Activated CD4-positive, alpha-beta T cell treated with anti-CD3 and anti-CD28 coated beads, Interleukin-2, amount 50 U/mL, for 16 hours (primary cell): ENCODE results near the gene CELF2.
"Not testable (repeated sequence)": the region's sequence is repeated elsewhere in the genome, so short reads cannot be mapped to it uniquely, and the experiment has no call there.

ENCODE experiments used
- DNase-seq: peaks from one replicate; pipeline ENCODE4 v3.0.0-alpha.2; 2020

CELF2 gene

DNA sequence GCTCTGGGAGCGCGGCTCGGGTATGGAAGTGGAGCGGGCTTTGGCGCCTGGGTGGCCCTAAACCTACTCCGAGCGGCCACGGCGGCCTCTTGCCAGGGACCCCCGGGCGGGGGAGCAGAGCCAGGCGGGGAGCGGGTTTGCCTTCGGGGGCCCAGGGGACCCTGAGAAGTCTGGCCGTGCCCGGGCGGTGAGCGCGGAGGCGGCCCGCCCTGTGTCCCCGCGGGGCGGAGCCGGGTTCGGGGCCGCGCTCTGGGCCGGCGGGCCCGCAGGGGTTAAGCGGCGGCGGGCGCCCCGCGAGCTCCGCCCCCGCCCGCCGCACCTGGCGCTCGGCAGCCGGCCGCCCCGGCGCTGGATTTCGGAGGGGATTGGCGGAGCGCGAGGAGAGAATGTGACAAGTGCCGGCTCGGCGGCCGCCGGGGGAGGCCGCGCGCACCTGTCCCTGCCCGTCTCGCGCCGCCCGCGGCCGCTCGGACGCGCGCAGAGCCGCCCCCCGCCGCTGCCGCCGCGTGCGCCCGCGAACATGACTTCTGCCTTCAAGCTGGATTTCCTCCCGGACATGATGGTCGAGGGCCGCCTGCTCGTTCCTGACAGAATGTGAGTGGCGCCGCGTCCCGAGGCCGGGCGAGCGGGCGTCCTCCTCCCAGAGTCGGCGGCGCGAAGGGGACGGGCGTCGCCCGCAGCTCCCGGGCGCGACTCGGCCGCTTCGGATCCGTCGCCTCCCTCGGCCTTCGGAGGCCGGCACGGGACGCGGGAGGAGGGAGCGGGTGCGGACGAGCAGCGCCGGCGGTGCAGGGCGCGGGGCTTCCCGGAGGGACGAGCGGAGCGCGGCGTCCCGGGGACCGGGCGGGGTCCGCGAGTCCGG lies at the start of gene CELF2:
Gene CELF2, plus strand, starts transcription at position 303 of the 862 bp plus-strand sequence. Its CDS starts 218 bp downstream, at position 521.
- DNase-seq = peak; percentile 32

DNA sequence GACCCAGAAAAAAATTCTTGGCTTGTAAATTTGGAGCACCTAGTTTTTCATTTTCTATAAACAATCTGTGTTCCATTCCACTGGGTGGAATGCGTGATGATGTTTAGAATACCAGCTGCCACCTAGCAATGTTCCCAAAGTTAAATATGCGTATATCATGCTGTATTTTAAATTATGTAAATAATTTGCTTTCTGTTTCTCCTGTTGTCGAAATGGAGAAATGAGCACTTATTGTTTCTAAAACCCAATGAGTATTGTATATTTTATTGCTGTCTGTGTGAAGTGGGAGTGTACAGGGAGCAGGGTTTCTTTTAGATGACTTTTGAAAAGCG lies 49.4 kb upstream of the CELF2 start:
- DNase-seq = no peak

DNA sequence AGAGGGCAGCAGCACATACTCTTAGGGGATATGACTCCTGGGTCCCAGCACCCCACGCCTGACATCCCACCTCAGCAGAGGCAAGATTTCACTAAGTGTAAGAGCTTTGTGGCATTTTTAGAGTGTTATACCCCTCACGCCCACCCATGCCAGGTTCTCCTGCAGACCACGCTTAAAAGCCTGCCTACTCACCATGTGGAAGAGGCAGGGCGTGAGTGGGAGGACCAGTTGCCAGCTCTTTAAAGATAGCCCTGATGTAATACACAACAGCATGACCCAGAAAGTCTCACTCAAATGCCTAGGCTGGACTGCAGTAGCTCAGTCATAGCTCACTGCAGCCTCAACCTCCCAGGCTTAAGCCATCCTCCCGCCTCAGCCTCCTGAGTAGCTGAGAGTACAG lies 44.4 kb upstream of the CELF2 start:
- no peak for DNase-seq

DNA sequence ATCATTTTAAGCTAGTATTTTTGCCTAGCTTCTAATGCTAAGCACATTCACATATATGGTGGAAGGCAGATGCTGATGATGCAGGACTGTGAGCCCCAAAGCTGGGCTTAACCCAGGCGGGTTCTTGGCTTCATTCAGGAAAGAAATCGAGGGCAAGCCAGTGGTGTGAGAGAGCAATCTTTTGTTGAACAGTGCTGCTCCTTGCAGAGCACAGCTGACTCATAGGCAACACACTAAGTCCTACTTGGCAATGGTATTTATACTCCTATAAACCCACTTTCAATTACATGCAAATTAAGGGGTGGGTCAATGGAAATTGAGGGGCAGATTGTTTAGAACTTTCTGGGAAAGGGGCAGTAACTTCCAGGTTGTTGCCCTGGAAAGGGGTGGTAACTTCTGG lies 42.0 kb upstream of the CELF2 start:
- no peak for DNase-seq

DNA sequence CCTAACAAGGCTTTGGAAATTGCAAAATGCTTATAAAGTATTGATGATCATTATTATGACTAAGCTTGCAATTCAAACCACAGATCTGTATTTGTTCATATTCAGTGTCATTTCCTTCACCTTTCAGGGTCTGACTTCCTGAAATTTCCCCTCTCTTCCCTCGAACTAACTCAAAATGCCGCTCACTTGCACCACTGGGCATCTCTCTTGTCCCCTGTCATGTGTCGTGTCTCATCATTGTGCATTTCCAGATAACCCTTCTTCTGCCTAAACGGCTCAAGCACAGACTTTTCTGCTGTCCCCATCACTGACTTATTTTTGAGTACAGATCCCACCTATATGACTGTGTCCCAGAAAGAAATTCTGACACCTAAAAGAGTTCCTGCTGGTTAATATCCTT lies 41.0 kb upstream of the CELF2 start:
- DNase-seq = peak; percentile 32

DNA sequence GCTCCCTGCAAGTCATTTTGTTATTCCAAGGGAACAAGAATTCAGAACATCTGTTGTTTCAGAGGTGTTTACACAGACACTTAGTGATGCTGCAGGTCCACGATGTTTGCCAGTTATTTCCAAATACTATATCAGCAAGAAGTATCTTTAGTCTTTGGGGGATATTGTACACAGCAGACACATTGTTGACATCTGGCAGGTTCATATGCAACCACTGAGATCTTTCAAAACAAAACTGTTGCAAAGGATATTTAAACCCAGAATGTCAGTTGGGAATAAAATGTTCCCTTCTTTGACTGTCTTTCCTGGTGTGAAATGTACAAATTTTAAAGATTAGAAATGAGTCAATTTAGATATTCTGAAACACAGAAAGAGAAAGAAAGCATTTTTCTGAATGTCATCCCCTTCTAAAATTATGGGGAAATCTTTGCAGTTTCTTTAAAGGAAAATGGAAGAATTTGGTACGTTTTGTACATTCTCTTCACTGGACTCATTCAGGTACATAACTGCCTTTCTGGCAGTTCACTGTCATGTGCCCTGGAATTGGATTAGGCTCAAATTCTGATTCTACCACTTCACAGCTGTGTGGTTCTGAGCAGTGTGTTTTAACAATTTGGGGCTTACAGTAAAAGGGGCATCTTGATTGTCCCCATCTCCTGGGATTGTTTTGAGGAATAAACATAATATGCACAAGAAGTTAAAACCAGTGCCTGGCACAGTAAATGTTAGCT lies 40.3 kb upstream of the CELF2 start:
- no peak for DNase-seq

DNA sequence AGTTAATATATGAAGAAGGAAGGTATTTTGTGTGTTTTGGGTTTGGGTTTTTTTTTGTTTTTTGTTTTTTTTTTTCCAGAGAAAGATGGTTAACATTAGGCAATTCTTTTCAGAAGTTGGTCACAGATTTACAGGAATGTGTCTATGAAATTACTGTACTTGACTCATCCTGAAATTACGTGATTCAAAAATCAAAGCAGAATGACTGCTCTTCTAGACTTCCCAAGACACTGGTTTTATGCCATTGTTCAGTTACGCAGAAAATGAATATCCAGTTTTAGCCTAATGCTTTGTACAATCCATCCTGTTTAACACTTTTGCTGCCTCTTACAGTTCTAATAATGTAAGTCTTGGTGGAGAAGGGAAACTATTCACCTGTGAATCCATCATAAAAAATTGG lies 39.7 kb upstream of the CELF2 start:
- DNase-seq = peak; percentile 72

DNA sequence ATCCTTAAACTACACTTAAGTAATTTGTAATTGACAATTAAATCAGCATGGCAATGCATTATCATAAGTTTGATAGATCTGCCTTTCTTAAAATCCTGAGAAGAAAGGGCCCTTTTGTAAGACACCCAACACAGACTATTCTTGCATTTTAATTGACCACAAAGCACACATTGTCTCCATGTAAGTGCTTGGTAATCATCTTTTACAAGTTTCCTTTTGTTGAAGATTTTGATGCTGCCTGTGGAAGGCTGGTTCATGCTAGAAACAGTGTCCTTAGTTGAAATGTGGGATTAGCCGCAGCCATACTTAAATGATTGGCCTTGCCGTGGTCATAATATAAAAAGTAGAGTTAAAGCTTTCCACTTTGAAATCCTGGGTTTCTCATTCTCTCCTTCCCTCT lies 32.3 kb upstream of the CELF2 start:
- DNase-seq = no peak

DNA sequence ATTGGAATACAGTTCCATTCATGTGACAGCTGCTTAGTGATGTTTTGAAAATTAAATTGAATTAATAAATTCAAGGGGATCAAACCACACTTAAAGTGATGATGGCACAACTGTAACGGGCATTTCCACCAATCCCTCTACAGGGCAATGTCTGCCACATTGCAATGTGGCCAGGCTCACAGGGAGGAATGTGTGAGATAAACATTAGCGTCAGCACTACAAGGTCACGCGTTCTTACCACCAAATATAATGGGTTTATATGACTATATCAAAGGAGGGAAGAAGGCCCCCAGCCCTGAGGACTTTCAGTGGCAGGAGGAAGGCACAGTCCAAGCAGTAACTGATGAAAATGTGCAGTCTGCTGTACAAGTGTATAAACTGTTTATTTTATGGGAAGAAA lies 31.1 kb upstream of the CELF2 start:
- DNase-seq = no peak

DNA sequence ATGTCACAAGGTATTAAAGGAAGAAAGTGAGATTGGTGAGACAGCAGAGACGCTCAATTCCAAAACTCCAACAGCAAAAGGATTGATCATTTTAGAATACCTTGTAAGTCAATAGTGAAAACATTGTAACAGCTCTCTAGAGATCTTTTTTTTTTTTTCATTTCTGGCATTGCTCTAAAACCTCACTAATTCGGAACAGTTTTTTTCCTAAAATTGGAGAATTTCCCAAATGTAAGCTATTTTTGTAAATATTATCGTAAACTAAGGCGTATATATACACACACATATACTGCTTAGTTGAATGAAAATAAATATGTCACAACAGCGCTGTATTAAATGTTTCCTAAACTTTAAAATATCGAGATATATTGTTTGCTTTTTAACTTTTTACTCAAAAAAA lies 30.6 kb upstream of the CELF2 start:
- no peak for DNase-seq

DNA sequence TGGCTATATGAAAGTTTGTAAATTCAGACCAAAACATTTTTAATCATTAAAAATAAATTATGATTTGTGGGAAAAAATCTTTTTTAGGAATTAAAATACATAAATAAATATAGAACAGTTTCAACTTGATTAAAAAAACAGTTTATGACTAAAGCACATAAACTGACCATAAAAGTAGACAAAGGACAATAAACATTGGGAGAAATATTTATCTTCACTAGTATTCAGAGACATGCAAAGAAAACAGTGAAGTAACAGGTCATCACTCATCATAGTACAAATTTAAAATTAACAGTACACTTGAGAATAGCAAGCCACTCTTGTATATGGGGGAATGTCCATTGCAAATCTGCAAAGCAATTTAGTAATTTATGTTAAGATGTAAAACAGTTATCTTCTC lies 28.0 kb upstream of the CELF2 start:
- DNase-seq = no peak

DNA sequence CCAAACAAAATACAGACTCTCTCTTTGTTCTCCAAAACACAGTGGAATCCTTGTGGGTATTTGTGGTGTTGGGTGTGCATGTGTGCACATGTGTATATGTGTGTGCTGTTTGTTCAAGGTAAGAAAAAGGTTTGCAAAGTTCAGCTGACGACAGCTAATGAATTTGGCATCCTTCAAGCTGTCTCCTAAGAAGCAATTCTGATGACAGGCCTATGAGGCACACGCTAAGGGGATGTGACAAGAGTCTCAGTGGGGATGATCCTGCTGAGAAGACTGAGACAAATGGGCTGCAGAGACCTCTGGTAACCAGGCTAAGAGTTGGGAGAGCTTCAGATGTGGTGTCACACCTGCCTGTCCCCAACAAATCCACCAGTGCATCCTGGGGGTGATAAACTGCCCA lies 26.5 kb upstream of the CELF2 start:
- no peak for DNase-seq

DNA sequence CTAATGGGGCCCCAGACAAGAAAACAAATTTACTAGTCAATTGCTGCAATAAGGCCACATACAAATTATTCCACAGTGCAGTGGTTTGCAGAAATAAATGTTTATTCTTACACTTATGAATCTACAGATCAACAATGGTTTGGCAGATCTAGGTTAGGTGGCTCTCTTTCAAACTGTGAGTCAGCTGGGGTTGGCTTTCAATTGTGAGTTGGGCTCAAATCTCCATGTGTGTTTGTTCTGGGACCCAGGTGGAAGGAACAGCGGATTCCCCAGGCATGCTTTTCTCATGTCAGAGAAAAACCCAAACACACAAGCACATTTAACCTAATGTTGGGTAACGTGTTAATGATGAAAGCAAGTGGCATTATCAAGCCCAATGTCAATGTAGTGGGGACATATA lies 25.6 kb upstream of the CELF2 start:
- DNase-seq = no peak

DNA sequence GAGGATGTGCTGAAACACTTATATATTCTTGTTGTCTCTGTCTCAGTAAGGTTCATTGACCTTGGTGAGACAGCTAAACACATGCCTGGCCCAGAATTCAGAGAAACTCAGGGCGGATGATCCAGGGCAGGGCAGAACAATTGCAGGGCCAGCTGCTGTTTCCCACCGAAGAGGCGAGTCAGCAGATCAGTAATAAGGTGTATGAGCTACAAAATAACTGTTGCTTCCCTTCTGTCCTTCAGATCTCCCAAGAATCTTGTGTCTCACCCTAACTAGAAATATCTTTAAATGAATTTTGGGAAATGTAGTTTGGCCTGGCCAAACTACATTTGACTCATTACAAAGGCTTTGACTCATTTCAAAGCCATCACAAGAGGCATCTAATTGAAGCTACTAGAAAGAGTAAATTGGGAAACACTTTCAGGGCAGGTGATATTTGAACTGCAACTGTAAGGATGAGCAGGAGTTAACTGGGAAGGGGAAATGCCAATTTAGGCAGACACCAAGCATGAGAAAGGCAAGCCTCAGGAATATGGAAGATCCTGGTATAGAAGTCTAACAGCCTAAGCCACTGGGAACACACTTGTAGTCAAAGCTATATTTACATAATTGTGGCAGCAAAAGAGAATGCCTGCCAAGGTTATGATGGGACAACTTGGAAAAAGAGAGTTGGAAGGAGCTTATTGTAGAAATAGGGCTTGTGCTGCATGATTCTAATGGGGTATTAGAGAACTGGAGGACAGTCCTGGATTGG lies 24.5 kb upstream of the CELF2 start:
- DNase-seq = no peak

DNA sequence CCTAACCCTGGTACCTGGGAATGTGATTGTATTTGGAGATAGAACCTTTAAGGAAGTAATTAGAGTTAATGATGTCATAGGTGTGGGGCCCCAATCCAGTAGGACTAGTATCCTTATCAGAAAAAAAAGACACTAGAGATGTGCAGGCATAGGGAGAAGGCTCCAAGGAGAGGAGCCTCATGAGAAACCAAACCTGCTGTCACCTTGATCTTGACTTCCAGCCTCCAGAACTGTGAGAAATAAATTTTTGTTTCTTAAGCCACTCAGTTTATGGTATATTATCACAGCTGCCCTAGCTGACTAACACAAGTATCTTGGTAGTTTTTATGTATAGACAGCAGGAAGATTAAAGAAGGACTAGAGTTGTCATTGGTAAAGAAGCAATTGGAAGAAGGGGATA lies 23.9 kb upstream of the CELF2 start:
- no peak for DNase-seq

DNA sequence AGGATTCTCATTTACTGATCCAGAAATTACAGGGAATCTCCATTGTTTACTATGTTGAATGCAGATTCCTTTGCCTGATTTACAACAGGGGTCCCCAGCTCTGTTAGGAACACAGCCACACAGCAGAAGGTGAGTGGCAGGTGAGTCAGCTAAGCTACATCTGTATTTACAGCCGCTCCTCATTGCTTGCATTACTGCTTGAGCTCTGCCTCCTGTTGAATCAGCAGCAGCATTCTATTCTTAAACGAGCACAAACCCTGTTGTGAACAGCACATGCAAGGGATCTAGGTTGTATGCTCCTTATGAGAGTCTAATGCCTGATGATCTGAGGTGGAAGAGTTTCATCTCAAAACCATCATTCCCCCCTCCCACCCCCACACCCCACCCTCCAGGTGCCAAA lies 23.3 kb upstream of the CELF2 start:
- no peak for DNase-seq

DNA sequence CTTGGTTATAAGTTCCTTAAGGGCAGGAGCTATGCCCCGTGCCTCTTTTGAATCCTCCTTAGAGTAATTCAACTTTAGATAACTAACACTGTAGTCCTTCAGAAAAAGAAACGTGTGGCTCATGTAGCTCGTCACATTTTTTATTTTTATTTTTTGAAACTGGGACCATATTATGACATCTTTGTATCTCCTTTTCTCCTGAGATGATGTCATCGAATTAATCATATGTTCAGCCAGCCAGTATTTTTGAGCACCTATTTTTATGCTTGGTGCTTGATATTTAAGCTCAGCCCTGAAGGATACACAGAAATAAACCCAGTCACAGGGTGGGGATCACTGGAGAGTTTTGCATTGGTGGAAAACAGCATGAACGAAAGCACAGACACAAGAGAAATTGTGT lies 22.6 kb upstream of the CELF2 start:
- DNase-seq = no peak

DNA sequence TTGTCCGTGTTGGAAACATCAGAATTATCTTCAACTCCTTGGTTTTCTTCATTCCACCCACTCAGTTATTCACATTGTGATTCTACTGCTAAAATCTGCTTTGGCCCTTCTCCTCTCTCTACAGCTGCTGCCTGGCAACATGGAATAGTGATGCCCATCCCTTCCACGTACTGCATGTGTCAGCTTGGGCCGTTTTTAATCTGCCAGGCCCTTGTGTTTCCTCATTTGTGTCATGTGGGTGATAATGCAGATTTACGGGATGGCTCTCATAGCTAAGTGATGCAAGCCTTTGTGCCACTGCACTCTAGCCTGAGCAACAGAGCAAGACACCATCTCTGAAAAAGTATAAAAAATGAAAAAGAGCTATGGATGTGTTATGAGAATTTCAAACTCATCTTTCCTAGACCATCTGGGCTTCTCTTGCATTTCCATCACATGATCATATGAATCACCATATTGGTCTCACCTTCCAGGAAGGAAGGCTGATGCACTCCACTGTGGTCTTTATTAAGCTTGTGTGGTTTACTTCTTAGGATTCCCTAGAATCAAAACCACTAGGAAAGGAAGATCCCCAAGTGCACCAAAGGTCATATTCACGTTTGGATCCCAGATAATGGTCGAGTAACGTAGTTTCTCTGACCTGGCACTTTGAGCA lies 20.6 kb upstream of the CELF2 start:
- DNase-seq = no peak

DNA sequence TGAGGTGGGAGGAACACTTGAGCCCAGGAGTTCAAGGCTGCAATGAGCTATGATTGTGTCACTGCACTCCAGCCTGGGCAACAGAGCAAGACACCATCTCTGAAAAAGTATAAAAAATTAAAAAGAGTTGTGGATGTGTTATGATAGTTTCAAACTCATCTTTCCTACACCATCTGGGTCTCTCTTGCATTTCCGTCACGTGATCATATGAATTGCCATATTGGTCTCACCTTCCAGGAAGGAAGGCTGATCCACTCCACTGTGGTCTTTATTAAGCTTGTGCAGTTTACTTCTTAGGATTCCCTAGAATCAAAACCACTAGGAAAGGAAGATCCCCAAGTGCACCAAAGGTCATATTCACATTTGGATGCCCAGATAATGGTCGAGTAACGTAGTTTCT lies 18.2 kb upstream of the CELF2 start:
- DNase-seq = not testable (repeated sequence)

DNA sequence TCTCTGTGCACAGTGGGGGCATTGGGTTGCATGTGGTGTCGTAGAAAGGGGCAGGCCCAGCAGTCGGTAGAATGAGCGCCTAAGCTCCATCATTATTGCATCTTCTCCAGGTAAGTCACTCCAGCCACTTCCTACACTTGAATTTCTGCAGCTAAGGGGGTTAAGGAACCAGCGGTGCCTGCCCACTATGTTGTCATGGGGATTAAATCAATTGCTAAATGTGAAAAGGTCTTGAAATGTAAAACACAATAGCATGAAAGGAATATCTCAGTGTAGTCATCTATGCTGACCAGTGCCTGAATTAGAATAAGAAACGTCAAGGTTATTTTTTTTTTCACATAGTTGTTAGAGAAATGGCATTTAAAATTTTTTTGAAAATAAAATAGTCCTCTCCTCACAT lies 15.2 kb upstream of the CELF2 start:
- no peak for DNase-seq

DNA sequence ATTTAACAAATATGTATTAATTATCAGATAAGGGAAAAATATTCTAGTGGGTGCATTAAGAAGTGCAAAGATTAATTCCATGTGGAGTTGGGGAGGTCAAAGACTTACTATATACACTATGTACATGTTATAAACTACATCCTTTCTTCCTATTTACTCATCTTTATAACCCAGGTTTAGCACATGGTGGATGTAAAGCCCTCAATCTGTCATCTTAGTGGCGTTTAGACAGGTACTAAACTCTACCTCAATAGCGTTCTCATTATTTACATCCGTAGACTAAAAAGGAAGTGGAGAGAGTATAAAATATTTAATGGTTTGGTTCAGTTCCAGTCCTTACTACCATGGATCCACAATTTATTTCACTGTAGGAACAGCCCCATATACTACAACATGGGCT lies 14.8 kb upstream of the CELF2 start:
- no peak for DNase-seq

DNA sequence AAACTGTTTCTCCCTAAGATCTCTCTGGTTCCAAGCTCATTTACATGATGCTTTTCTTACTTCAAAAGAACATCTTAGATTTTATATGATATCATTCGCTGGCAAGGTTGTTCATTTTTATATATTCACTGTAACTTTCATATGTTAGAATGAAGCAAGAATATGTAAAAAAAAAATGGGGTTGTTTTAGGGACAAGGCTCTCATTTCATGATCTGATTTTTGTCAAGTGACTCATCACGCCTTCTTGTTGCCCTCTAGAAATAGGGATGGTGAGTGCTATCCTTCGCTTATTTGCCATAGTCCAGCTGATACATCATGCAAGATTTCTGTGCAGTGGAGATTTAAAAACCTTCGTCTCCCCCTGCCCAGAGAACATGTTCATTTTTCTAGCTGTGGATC lies 14.0 kb upstream of the CELF2 start:
- DNase-seq = no peak
